ENCODE measurements around the gene ABI3BP.

DNA sequence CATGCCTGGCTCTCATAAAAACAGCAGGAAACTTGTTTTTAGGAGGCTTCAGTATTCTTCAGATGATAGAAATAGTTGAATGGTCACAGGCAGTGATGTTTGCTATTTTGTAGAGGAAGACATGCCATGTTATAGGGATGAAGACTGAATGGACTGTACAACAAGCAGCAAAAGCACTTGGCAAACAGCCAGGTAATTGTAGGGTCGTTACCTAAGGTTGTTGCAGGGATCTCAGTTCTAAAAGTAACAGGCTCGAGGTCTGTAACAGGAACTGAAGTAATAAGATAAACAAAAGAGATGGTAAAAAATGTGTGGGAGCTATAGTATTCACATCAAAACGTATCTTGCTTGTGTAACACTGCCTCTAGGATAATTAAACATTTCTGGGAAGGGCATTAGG lies 167.6 kb downstream of the ABI3BP start:
- TF ChIP-seq, protein P1, sequence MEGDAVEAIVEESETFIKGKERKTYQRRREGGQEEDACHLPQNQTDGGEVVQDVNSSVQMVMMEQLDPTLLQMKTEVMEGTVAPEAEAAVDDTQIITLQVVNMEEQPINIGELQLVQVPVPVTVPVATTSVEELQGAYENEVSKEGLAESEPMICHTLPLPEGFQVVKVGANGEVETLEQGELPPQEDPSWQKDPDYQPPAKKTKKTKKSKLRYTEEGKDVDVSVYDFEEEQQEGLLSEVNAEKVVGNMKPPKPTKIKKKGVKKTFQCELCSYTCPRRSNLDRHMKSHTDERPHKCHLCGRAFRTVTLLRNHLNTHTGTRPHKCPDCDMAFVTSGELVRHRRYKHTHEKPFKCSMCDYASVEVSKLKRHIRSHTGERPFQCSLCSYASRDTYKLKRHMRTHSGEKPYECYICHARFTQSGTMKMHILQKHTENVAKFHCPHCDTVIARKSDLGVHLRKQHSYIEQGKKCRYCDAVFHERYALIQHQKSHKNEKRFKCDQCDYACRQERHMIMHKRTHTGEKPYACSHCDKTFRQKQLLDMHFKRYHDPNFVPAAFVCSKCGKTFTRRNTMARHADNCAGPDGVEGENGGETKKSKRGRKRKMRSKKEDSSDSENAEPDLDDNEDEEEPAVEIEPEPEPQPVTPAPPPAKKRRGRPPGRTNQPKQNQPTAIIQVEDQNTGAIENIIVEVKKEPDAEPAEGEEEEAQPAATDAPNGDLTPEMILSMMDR (IDR thresholded peaks at IDR 0.05): no peak
- TF ChIP-seq SMC3 (IDR thresholded peaks at IDR 0.05; ENCODE audit: low read depth, low read length): no peak
- TF ChIP-seq POLR2AphosphoS5 (IDR thresholded peaks at IDR 0.05; ENCODE audit: low read depth, low read length): no peak
- no peak for TF ChIP-seq ELF1 (IDR thresholded peaks at IDR 0.05)
- TF ChIP-seq, protein P2, sequence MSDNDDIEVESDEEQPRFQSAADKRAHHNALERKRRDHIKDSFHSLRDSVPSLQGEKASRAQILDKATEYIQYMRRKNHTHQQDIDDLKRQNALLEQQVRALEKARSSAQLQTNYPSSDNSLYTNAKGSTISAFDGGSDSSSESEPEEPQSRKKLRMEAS (IDR thresholded peaks at IDR 0.05; ENCODE audit: low read depth): no peak
- TF ChIP-seq EP300 (IDR thresholded peaks at IDR 0.05; ENCODE audit: borderline replicate concordance in 1 of 2, low read depth in 1 of 2, low read length in 1 of 2): no peak
- TF ChIP-seq JUND (IDR thresholded peaks at IDR 0.05): no peak
